Gastroesophageal sphincter (tissue), 4 donors: ENCODE data around the gene APOLD1. TPM values are rescaled to one million over a fixed set of nuclear protein-coding genes. Genes with fewer than 3 reads are reported as not detected.

ENCODE experiments used
- ATAC-seq: fragments of 150-250 bp; one replicate; pipeline ENCODE4 v1.9.1; 2016; ENCODE audit warnings: mild to moderate bottlenecking, moderate library complexity
- H3K27ac ChIP-seq, 4 donors: fragments of 200-600 bp; sonication (generic) in 3 of 4; 1 replicate in 3 of 4; 2 replicates in 1 of 4; pipeline ENCODE4 v1.5.1; 2016 to 2019
- H3K27me3 ChIP-seq: fragments of 200-600 bp; sonication (generic); one replicate; pipeline ENCODE4 v1.5.1; 2019
- H3K36me3 ChIP-seq, 2 donors: fragments of 200-600 bp; sonication (generic); one replicate each; pipeline ENCODE4 v1.5.1; 2019; ENCODE audit warnings: control low read depth in 1 of 2
- H3K4me1 ChIP-seq, 3 donors: fragments of 200-600 bp; sonication (generic); 1 replicate in 2 of 3; 2 replicates in 1 of 3; pipeline ENCODE4 v1.5.1; 2016 to 2019; ENCODE audit warnings: control low read depth in 2 of 3
- H3K4me3 ChIP-seq, 2 donors: fragments of 200-600 bp; sonication (generic); one replicate each; pipeline ENCODE4 v1.5.1; 2019; ENCODE audit warnings: mild to moderate bottlenecking in 1 of 2, moderate library complexity in 1 of 2
- H3K9me3 ChIP-seq, 3 donors: fragments of 200-600 bp; sonication (generic); one replicate each; pipeline ENCODE4 v1.5.1; 2017 to 2019; ENCODE audit warnings: control low read depth in 2 of 3
- CTCF ChIP-seq, 4 experiments: fragments of 200-600 bp in 2 of 4; fragments of 450-650 bp in 2 of 4; sonication (generic) in 1 of 4; IDR thresholded peaks; one replicate each; pipeline ENCODE4 v1.5.1; 2017 to 2019; ENCODE audit warnings: antibody characterized with exemption in 4 of 4, mild to moderate bottlenecking in 2 of 4, moderate library complexity in 2 of 4
- EP300 ChIP-seq: sonication (generic); formaldehyde crosslinking; IDR thresholded peaks from one replicate; pipeline ENCODE4 v1.6.1; 2017; ENCODE audit warnings: antibody characterized with exemption, mild to moderate bottlenecking
- POLR2A ChIP-seq, 2 donors: fragments of 450-650 bp; IDR thresholded peaks; one replicate each; pipeline ENCODE4 v1.6.1; 2017; ENCODE audit warnings: antibody characterized with exemption in 2 of 2, mild to moderate bottlenecking in 2 of 2, moderate library complexity in 1 of 2
- POLR2AphosphoS5 ChIP-seq: sonication (generic); formaldehyde crosslinking; IDR thresholded peaks from one replicate; pipeline ENCODE4 v1.6.1; 2017; ENCODE audit warnings: antibody characterized with exemption
- WGBS, 2 donors: methylation state at CpG; one replicate each; pipeline ENCODE4 v1.1.5; 2018; ENCODE audit warnings: low coverage in 1 of 2; 5-methylcytosine and 5-hydroxymethylcytosine counted together
- total RNA-seq, 4 donors: library from RNA; depleted of rRNA; stranded (reverse); fragments of >200 nt; gene quantifications; one replicate each; pipeline ENCODE4 v1.1.0, GENCODE V29; 2016

Gene APOLD1
- total RNA-seq, 4 donors from 2014 or later: 16.2 to 33.4 (median 22.8) TPM

DNA sequence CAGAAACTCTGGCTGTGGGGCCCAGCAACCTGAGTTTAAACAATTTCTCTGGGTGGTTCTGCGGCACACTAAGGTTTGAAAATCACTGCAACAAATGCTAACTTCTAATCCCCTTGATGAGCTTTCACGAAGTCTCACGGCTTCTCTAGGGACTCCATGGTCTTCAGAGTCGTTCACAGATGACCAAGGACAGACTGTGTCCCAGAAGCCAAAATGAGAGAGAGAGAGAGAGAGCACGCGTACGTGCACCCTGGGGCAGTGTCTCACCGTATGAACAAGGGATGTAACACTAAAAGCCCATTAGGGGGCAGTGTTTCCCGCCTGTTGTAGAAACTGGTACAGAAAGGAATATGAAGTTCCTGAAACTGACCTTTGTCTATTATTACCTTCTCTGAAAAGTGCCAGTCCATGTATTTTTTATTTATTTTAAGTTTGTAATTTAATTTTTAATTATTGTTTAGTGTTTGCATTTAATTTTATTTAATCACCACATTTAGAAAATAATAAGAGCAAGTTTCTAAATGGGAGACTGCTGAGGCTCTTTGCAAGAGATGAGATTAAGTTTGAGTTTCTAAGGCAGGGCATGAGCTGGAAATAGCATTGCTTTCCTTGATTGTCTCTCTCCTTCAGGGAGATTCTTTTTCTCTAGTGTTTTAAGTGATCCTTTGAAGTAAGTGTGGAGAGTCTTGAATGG is 3.4 kb downstream of the APOLD1 start:
- Histone ChIP-seq H3K9me3 (no peaks in the 10 kb centered on the region), H3K4me3 (peak overlapping the region in 1 of 2 donors; percentile 74), H3K27me3 (no peaks in the 10 kb centered on the region), H3K4me1 (peaks cover 5 to 53% (median 13%) of the 10 kb centered on the region in 3 donors), H3K36me3 (no peaks in the 10 kb centered on the region), H3K27ac (peak overlapping the region in 3 of 4 donors; percentile 89 to 98 (median 94))
- ATAC-seq: peak; percentile 32
- TF ChIP-seq POLR2A (IDR thresholded peaks at IDR 0.05) (no peak), POLR2AphosphoS5 (peak; percentile 24), CTCF (IDR thresholded peaks at IDR 0.05) (peak; percentile 68 to 84 (median 72)), EP300 (no peak)
- WGBS, 2 donors: 14 to 15% methylated on average over 9 of the region's 9 CpGs

DNA sequence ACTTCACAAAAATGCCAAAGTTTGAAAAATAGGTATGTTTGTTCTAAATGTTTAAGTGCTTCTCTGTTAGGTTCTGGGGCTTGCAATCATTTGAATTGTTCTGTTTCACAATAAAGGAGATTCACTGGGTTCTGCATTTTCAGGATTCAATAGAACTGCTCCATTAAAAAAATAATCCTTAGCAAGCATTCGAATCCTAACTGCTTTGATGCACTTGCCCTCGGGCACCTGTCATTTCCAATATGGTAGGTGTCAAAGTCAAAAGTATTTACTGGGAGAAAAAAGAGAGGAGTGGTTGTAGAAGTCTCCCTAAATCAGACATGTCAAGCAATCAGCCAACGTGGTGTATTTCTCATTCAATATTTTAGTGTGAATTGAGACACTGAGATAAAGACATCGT is 5.5 kb downstream of the APOLD1 start:
- H3K27me3 ChIP-seq: no peaks in the 10 kb centered on the region
- no peak overlapping the region for H3K27ac ChIP-seq
- no peak for TF ChIP-seq CTCF (IDR thresholded peaks at IDR 0.05)
- no peak for TF ChIP-seq EP300
- TF ChIP-seq POLR2A (IDR thresholded peaks at IDR 0.05): no peak
- no peak for TF ChIP-seq POLR2AphosphoS5
- peaks cover 5 to 53% (median 13%) of the 10 kb centered on the region in 3 donors for H3K4me1 ChIP-seq
- 46 to 52% methylated on average over 4 of the region's 4 CpGs for WGBS, 2 donors
- no peak for ATAC-seq
- no peaks in the 10 kb centered on the region for H3K36me3 ChIP-seq
- H3K4me3 ChIP-seq: no peak overlapping the region
- no peaks in the 10 kb centered on the region for H3K9me3 ChIP-seq

GRCh38 chr12:12791756-12792369 is 6.4 kb downstream of the APOLD1 start:
- WGBS, 2 donors: 5 to 7% methylated on average over 3 to 7 of the region's 7 CpGs
- peak overlapping the region in 3 of 4 donors; percentile 20 to 62 (median 44) for H3K27ac ChIP-seq
- peak overlapping the region in 1 of 2 donors; percentile 22 for H3K4me3 ChIP-seq

GRCh38 chr12:12792421-12792820 is 7.0 kb downstream of the APOLD1 start:
- peak overlapping the region in 2 of 4 donors; percentile 44 to 62 for H3K27ac ChIP-seq
- ATAC-seq: no peak
- WGBS, 2 donors: 30 to 36% methylated on average over 3 to 6 of the region's 6 CpGs

More at GRCh38 chr12:12791756-12792369, 6.4 kb downstream of the APOLD1 start:
- peaks cover 5 to 45% (median 13%) of the 10 kb centered on the region in 3 donors for H3K4me1 ChIP-seq
- TF ChIP-seq CTCF (IDR thresholded peaks at IDR 0.05) (no peak), POLR2A (IDR thresholded peaks at IDR 0.05) (no peak), POLR2AphosphoS5 (no peak), EP300 (no peak)
- H3K36me3 ChIP-seq: no peaks in the 10 kb centered on the region
- no peaks in the 10 kb centered on the region for H3K27me3 ChIP-seq
- no peaks in the 10 kb centered on the region for H3K9me3 ChIP-seq
- ATAC-seq: no peak

More at GRCh38 chr12:12792421-12792820, 7.0 kb downstream of the APOLD1 start:
- H3K27me3 ChIP-seq: no peaks in the 10 kb centered on the region
- no peak for TF ChIP-seq EP300
- no peak for TF ChIP-seq CTCF (IDR thresholded peaks at IDR 0.05)
- no peak for TF ChIP-seq POLR2A (IDR thresholded peaks at IDR 0.05)
- no peak for TF ChIP-seq POLR2AphosphoS5
- H3K9me3 ChIP-seq: no peaks in the 10 kb centered on the region
- H3K36me3 ChIP-seq: no peaks in the 10 kb centered on the region
- peaks cover 5 to 41% (median 11%) of the 10 kb centered on the region in 3 donors for H3K4me1 ChIP-seq
- no peak overlapping the region for H3K4me3 ChIP-seq
